Neural crest cell (in vitro differentiated cells): ENCODE results near the gene AARS2. TPM values are rescaled to one million over a fixed set of nuclear protein-coding genes. Genes with fewer than 3 reads are reported as not detected.

Experiments used
- DNase-seq: peaks from one replicate; pipeline ENCODE4 v3.0.0; 2021; ENCODE audit warnings: low read depth, mixed read lengths, low spot score
- H3K27ac Mint-ChIP-seq: one replicate; pipeline ENCODE4 v1.8.0; 2021; ENCODE audit warnings: mild to moderate bottlenecking, mixed read lengths; ENCODE audit not compliant: unreplicated experiment
- H3K27me3 Mint-ChIP-seq: 2 replicates; pipeline ENCODE4 v1.8.0; 2021; ENCODE audit warnings: low read depth, mild to moderate bottlenecking, mixed read lengths
- H3K36me3 Mint-ChIP-seq: 2 replicates; pipeline ENCODE4 v1.8.0; 2021; ENCODE audit warnings: low read depth, mild to moderate bottlenecking, mixed read lengths
- H3K4me1 Mint-ChIP-seq: 2 replicates; pipeline ENCODE4 v1.8.0; 2021; ENCODE audit warnings: mixed read lengths
- H3K4me3 Mint-ChIP-seq: one replicate; pipeline ENCODE4 v1.8.0; 2021; ENCODE audit warnings: mild to moderate bottlenecking, mixed read lengths
- H3K9me3 Mint-ChIP-seq: 2 replicates; pipeline ENCODE4 v1.8.0; 2021; ENCODE audit warnings: mixed read lengths
- total RNA-seq: library from RNA; stranded (reverse); gene quantifications from 2 replicates; pipeline ENCODE4 v1.2.1, GENCODE V29; 2021
- TF ChIP-seq, protein P1 (sequence below): fragments of 200-600 bp; sonication (generic); conservative IDR thresholded peaks from 2 replicates; pipeline ENCODE4 v1.5.0; 2021; ENCODE audit warnings: antibody characterized with exemption, mild to moderate bottlenecking

Gene AARS2
- total RNA-seq, 1 donor from 2014 or later: 33.6 TPM

DNA sequence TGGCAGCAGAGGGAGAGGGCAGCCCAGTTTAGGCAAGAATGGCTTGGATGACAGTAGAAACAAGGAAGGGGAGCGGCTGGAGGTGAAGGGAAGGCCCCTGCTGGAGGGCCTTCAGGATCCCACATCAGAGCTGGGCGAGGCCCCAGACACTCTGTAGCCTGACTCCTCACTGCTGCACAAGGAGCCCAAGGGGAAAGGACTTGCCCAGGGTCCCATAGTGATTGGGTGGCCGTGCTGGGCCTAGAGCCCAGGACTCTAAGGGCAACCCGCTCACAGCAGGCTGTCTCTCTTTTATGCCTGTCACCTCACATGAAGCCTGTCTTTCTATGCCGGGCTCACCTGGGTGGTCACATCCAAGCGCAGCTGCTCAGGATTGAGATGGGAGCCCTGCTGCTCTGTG, 9.3 kb downstream of the AARS2 start:
- peaks cover 16% of the 10 kb centered on the region for H3K36me3 Mint-ChIP-seq
- peaks cover 7% of the 10 kb centered on the region for H3K27me3 Mint-ChIP-seq
- no peak overlapping the region for H3K4me3 Mint-ChIP-seq
- H3K4me1 Mint-ChIP-seq: peaks cover 3% of the 10 kb centered on the region
- TF ChIP-seq, protein P1, sequence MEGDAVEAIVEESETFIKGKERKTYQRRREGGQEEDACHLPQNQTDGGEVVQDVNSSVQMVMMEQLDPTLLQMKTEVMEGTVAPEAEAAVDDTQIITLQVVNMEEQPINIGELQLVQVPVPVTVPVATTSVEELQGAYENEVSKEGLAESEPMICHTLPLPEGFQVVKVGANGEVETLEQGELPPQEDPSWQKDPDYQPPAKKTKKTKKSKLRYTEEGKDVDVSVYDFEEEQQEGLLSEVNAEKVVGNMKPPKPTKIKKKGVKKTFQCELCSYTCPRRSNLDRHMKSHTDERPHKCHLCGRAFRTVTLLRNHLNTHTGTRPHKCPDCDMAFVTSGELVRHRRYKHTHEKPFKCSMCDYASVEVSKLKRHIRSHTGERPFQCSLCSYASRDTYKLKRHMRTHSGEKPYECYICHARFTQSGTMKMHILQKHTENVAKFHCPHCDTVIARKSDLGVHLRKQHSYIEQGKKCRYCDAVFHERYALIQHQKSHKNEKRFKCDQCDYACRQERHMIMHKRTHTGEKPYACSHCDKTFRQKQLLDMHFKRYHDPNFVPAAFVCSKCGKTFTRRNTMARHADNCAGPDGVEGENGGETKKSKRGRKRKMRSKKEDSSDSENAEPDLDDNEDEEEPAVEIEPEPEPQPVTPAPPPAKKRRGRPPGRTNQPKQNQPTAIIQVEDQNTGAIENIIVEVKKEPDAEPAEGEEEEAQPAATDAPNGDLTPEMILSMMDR: no peak
- no peaks in the 10 kb centered on the region for H3K9me3 Mint-ChIP-seq
- no peak for DNase-seq
- H3K27ac Mint-ChIP-seq: no peak overlapping the region

DNA sequence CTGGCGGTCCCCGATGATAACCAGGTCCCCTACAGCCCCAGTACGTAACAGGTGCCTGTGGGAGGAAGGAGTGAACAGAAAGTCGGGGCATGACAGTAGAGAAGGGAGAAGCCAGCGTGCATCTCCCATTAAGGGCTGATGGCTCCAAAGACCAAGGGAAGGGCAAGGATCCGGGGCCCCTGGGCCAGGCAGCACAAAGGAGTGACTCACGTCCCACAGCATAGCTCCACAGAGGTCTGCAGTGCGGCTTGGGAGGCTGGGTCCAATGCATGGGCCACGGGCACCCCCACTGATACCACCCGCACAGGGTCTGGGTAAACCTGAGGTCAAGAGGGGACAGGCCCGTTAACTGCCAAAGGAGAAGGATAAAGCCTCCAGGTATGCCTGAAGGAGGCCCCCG, 10.3 kb downstream of the AARS2 start:
- TF ChIP-seq, protein P1: no peak
- peaks cover 12% of the 10 kb centered on the region for H3K4me1 Mint-ChIP-seq
- H3K9me3 Mint-ChIP-seq: no peaks in the 10 kb centered on the region
- no peak overlapping the region for H3K4me3 Mint-ChIP-seq
- H3K36me3 Mint-ChIP-seq: peaks cover 14% of the 10 kb centered on the region
- DNase-seq: no peak
- H3K27ac Mint-ChIP-seq: no peak overlapping the region
- H3K27me3 Mint-ChIP-seq: peaks cover 16% of the 10 kb centered on the region

DNA sequence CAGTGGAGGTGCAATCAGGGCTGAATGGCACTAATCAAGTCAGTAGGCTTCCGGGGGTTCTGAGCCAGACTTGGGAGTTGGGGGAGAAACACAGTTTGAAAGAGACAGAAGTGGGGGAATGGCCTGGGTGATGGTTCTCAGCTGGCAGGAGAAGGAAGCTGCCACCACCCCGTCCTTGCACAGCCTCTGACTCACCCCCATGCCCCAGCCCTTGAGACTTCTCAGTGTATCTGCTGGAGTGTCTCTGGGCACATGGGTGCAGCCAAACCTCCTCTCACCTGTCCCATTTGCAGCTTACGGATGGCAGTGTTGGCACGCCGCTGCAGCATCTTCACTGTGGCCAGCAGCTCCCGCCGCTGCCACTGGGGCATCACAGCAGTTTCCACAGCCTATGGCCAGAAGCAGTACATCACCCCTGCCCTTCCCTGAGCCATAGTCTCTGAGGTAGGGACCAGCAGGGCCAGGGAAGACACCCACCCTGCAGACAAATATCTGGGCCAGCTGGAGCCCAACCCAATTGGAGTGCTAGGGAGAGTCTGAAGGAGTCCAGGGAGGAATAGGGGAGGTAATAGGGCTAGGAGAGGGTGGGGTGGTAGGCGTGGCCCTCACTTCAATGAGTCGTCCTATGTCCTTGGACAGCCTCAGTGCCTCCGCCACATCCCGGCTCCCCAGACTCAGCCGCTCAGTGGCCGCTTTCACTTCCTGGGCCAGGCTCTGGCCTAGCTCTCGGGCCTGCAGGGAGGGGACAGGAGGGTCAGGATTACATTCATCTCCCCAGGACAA, 11.2 kb downstream of the AARS2 start:
- H3K27me3 Mint-ChIP-seq: peaks cover 21% of the 10 kb centered on the region
- H3K4me3 Mint-ChIP-seq: no peak overlapping the region
- no peaks in the 10 kb centered on the region for H3K9me3 Mint-ChIP-seq
- peaks cover 15% of the 10 kb centered on the region for H3K4me1 Mint-ChIP-seq
- H3K27ac Mint-ChIP-seq: no peak overlapping the region
- TF ChIP-seq, protein P1: no peak
- DNase-seq: no peak
- H3K36me3 Mint-ChIP-seq: peaks cover 14% of the 10 kb centered on the region

DNA sequence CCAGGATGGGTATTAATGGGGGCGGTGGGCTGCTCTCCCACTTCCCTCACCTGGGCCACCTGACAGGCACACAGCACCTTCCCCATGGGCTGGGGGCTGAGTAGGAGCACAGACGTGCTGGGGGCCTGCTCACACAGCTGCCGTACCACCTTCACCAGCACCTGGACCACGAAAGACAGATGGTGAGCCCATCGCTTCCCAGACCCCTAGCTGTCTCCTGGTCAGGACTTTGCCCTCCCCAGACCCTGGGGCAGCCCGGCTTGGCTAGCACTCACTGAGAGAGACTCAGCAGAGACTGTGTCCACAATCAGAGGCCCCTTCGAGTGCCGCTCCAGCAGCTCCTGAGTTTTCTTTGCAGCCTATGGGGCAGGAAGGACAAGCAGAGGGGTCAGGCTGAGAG, 12.0 kb downstream of the AARS2 start:
- no peak for DNase-seq
- peaks cover 20% of the 10 kb centered on the region for H3K4me1 Mint-ChIP-seq
- H3K27ac Mint-ChIP-seq: no peak overlapping the region
- TF ChIP-seq, protein P1: no peak
- no peaks in the 10 kb centered on the region for H3K9me3 Mint-ChIP-seq
- H3K4me3 Mint-ChIP-seq: no peak overlapping the region
- peaks cover 14% of the 10 kb centered on the region for H3K36me3 Mint-ChIP-seq
- H3K27me3 Mint-ChIP-seq: peaks cover 30% of the 10 kb centered on the region

DNA sequence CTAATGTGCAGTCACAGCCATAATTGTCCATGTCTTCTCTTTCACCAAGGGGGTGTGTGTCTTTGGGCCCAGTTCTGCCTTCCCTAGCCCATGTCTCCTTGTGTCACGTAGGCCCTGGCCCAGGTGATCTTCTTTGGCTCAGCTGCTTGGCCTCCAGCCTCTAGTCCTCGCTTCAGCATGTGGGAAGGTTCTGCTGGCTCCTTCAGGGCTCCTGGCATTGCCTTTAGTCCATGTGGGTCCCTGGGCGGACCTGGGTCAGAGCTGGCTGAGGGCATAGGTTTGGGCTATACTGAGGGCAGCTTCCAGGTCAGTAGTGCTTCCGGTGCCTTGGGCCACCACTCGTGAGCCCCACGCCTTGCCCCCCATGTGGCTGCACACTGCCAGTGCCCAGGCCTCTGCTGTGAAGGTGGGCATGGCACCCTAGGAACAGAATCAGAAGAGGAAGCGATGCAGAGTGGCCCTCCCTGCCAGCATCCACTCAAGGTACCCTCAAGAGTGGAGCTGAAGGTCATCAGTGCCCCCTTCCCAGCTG, 12.8 kb downstream of the AARS2 start:
- H3K4me1 Mint-ChIP-seq: peaks cover 20% of the 10 kb centered on the region
- no peaks in the 10 kb centered on the region for H3K9me3 Mint-ChIP-seq
- H3K4me3 Mint-ChIP-seq: no peak overlapping the region
- H3K27me3 Mint-ChIP-seq: peaks cover 36% of the 10 kb centered on the region
- DNase-seq: no peak
- H3K27ac Mint-ChIP-seq: no peak overlapping the region
- peaks cover 12% of the 10 kb centered on the region for H3K36me3 Mint-ChIP-seq
- TF ChIP-seq, protein P1: no peak
